Liver (tissue), 9 donors: ENCODE measurements around the gene GNPTG. TPM values are rescaled to one million over a fixed set of nuclear protein-coding genes. Genes with fewer than 3 reads are reported as not detected.

Source experiments
- DNase-seq: peaks from one replicate; pipeline ENCODE4 v3.0.0-alpha.2; 2017; ENCODE audit warnings: low spot score
- H3K27ac ChIP-seq, 2 donors: one replicate each; pipeline ENCODE4 v1.7.0; 2013; ENCODE audit warnings: inconsistent platforms in 2 of 2, low read length in 2 of 2, control low read depth in 1 of 2, low read depth in 1 of 2, mild to moderate bottlenecking in 1 of 2
- H3K27me3 ChIP-seq, 4 donors: one replicate each; pipeline versions ENCODE4 v1.6.1 to v1.7.0; 2013; ENCODE audit warnings: low read length in 3 of 4, inconsistent platforms in 1 of 4, mild to moderate bottlenecking in 1 of 4, moderate library complexity in 1 of 4; ENCODE audit not compliant: control insufficient read depth in 4 of 4, insufficient read depth in 4 of 4
- H3K36me3 ChIP-seq, 4 donors: one replicate each; pipeline versions ENCODE4 v1.6.1 to v1.7.0; 2013; ENCODE audit warnings: low read length in 3 of 4, mild to moderate bottlenecking in 3 of 4, low read depth in 1 of 4, moderate library complexity in 1 of 4; ENCODE audit not compliant: control insufficient read depth in 4 of 4, insufficient read depth in 3 of 4
- H3K4me1 ChIP-seq, 4 donors: one replicate each; pipeline versions ENCODE4 v1.6.1 to v1.7.0; 2013; ENCODE audit warnings: low read length in 3 of 4, mild to moderate bottlenecking in 3 of 4, moderate library complexity in 1 of 4; ENCODE audit not compliant: control insufficient read depth in 4 of 4, insufficient read depth in 4 of 4
- H3K4me3 ChIP-seq, 3 donors: one replicate each; pipeline versions ENCODE4 v1.6.1 to v1.7.0; 2013; ENCODE audit warnings: low read length in 3 of 3, control low read depth in 1 of 3, low read depth in 1 of 3, mild to moderate bottlenecking in 1 of 3
- H3K9ac ChIP-seq, 2 donors: one replicate each; pipeline ENCODE4 v1.7.0; 2013; ENCODE audit warnings: low read length in 2 of 2, mild to moderate bottlenecking in 2 of 2, moderate library complexity in 2 of 2, control low read depth in 1 of 2, low read depth in 1 of 2
- H3K9me3 ChIP-seq, 4 donors: one replicate each; pipeline versions ENCODE4 v1.6.1 to v1.7.0; 2013; ENCODE audit warnings: low read length in 3 of 4; ENCODE audit not compliant: control insufficient read depth in 4 of 4
- ATF3 ChIP-seq: IDR thresholded peaks from 2 replicates; pipeline ENCODE4 v1.6.1; 2016; ENCODE audit warnings: antibody characterized with exemption
- EGR1 ChIP-seq, 2 donors: IDR thresholded peaks; 2 replicates each; pipeline ENCODE4 v1.6.1; 2016 to 2018; ENCODE audit warnings: antibody characterized with exemption in 2 of 2, low read depth in 2 of 2
- FOXA1 ChIP-seq: IDR thresholded peaks from 2 replicates; pipeline ENCODE4 v1.6.1; 2016; ENCODE audit warnings: antibody characterized with exemption
- FOXA2 ChIP-seq: IDR thresholded peaks from 2 replicates; pipeline ENCODE4 v1.6.1; 2016; ENCODE audit warnings: antibody characterized with exemption
- GABPA ChIP-seq, 2 donors: IDR thresholded peaks in 1 of 2; conservative IDR thresholded peaks in 1 of 2; 2 replicates each; pipeline ENCODE4 v1.6.1; 2016; ENCODE audit warnings: antibody characterized with exemption in 2 of 2, mild to moderate bottlenecking in 1 of 2, moderate library complexity in 1 of 2
- HNF4G ChIP-seq: IDR thresholded peaks from 2 replicates; pipeline ENCODE4 v1.6.1; 2016; ENCODE audit warnings: antibody characterized with exemption
- MAX ChIP-seq: IDR thresholded peaks from 2 replicates; pipeline ENCODE4 v1.6.1; 2016; ENCODE audit warnings: antibody characterized with exemption
- RAD21 ChIP-seq, 2 donors: IDR thresholded peaks; 2 replicates each; pipeline ENCODE4 v1.6.1; 2016; ENCODE audit warnings: antibody characterized with exemption in 2 of 2, mild to moderate bottlenecking in 2 of 2
- REST ChIP-seq: IDR thresholded peaks from 2 replicates; pipeline ENCODE4 v1.6.1; 2016; ENCODE audit warnings: antibody characterized with exemption, mild to moderate bottlenecking
- RXRA ChIP-seq, 2 donors: IDR thresholded peaks; 2 replicates each; pipeline ENCODE4 v1.6.1; 2017 to 2018; ENCODE audit warnings: antibody characterized with exemption in 2 of 2, mild to moderate bottlenecking in 1 of 2
- TAF1 ChIP-seq: conservative IDR thresholded peaks from 2 replicates; pipeline ENCODE4 v1.6.1; 2016; ENCODE audit warnings: antibody characterized with exemption, mild to moderate bottlenecking
- YY1 ChIP-seq: IDR thresholded peaks from 2 replicates; pipeline ENCODE4 v1.6.1; 2016; ENCODE audit warnings: antibody characterized with exemption, mild to moderate bottlenecking
- WGBS: extraction: QIAGEN DNeasy Blood & Tissue Kit; methylation state at CpG from one replicate; pipeline ENCODE4 v1.1.7; 2013; 5-methylcytosine and 5-hydroxymethylcytosine counted together
- polyA plus RNA-seq, 2 donors: library from polyadenylated mRNA; stranded (reverse) in 1 of 2; unstranded in 1 of 2; fragments of 200-250 nt in 1 of 2; fragments of >200 nt in 1 of 2; fragmentation: Nextera tagmentation in 1 of 2; extraction: Ambion mirVana in 1 of 2; gene quantifications; one replicate each; pipeline versions ENCODE4 v1.2.1 to v1.2.3, GENCODE V29; 2013 to 2015
- total RNA-seq, 2 donors: library from RNA; depleted of rRNA; stranded (reverse); fragments of >200 nt; gene quantifications; one replicate each; pipeline ENCODE4 v1.2.3, GENCODE V29; 2014
- donor health status: healthy.
- donor health status: healthy.
- donor health status: healthy.
- donor health status: healthy.
- donor health status: healthy.

The GNPTG gene
- total and polyA plus RNA-seq, 4 donors, result 24.4 to 79.6 (median 41.0) TPM

- no peak for TF ChIP-seq REST
- no peak for TF ChIP-seq RAD21 (IDR thresholded peaks at IDR 0.05)
- no peak for TF ChIP-seq MAX
- no peak for TF ChIP-seq YY1
- TF ChIP-seq FOXA2, result no peak
These were observed 533 bp upstream of the GNPTG start (continued) for GRCh38 chr16:1351215-1351581.

- no peaks in the 10 kb centered on the region for H3K27me3 ChIP-seq
- H3K4me1 ChIP-seq, result peaks cover 6 to 52% (median 33%) of the 10 kb centered on the region in 4 donors
- 90% methylated on average over 49 of the region's 49 CpGs for WGBS
- H3K4me3 ChIP-seq, result no peak overlapping the region
- no peak overlapping the region for H3K27ac ChIP-seq
- H3K9ac ChIP-seq, result no peak overlapping the region
- no peak for TF ChIP-seq RAD21 (IDR thresholded peaks at IDR 0.05)
- TF ChIP-seq HNF4G, result no peak
- no peak for TF ChIP-seq TAF1
- no peak for TF ChIP-seq FOXA1
- TF ChIP-seq EGR1 (IDR thresholded peaks at IDR 0.05; ENCODE audit: low read depth in 2 of 2), result no peak
- TF ChIP-seq GABPA (IDR thresholded peaks at IDR 0.05 in 1 of 2, conservative IDR thresholded peaks at IDR 0.05 in 1 of 2), result no peak
- no peak for TF ChIP-seq YY1
- TF ChIP-seq ATF3, result no peak
- H3K9me3 ChIP-seq, result no peaks in the 10 kb centered on the region
- no peak for DNase-seq
- H3K36me3 ChIP-seq, result peaks cover 0 to 5% (median 0%) of the 10 kb centered on the region in 4 donors
These were observed 3.2 kb downstream of the GNPTG start for GRCh38 chr16:1354815-1355540.

- Histone ChIP-seq H3K9me3 (no peaks in the 10 kb centered on the region), H3K27ac (no peak overlapping the region), H3K9ac (no peak overlapping the region), H3K4me3 (no peak overlapping the region), H3K4me1 (peaks cover 5 to 47% (median 28%) of the 10 kb centered on the region in 4 donors), H3K36me3 (peaks cover 0 to 5% (median 1%) of the 10 kb centered on the region in 4 donors), H3K27me3 (no peaks in the 10 kb centered on the region)
- TF ChIP-seq EGR1 (IDR thresholded peaks at IDR 0.05; ENCODE audit: low read depth in 2 of 2) (no peak), ATF3 (no peak), FOXA2 (no peak), RXRA (IDR thresholded peaks at IDR 0.05) (no peak)
- no peak for DNase-seq
- WGBS, result 90% methylated on average over 15 of the region's 15 CpGs
These were observed 3.9 kb downstream of the GNPTG start for GRCh38 chr16:1355591-1355990.
